ENCODE data around the gene PPIP5K2.
"Not testable (repeated sequence)": the region's sequence is repeated elsewhere in the genome, so short reads cannot be mapped to it uniquely, and the experiment has no call there.

The PPIP5K2 gene

GRCh38 chr5:103119765-103120606 is at the start of gene PPIP5K2, which contains the start of gene GIN1:
Gene PPIP5K2, plus strand, starts transcription at chr5:103120301. Its CDS starts 9,289 bp downstream, at chr5:103129590.
Gene GIN1, minus strand, starts transcription at chr5:103120138. Its CDS starts 11,431 bp downstream, at chr5:103108707.
- DNase-seq (ENCODE audit: low read depth in 2 of 2) = peak; percentile 88 to 92

GRCh38 chr5:103073500-103073899 is 46.6 kb upstream of the PPIP5K2 start:
- not testable (repeated sequence) for DNase-seq (ENCODE audit: low read depth in 2 of 2)

GRCh38 chr5:103075442-103075841 is 44.7 kb upstream of the PPIP5K2 start:
- DNase-seq (ENCODE audit: low read depth in 2 of 2) = no peak

GRCh38 chr5:103079796-103080195 is 40.3 kb upstream of the PPIP5K2 start:
- DNase-seq (ENCODE audit: low read depth in 2 of 2) = no peak

DNA sequence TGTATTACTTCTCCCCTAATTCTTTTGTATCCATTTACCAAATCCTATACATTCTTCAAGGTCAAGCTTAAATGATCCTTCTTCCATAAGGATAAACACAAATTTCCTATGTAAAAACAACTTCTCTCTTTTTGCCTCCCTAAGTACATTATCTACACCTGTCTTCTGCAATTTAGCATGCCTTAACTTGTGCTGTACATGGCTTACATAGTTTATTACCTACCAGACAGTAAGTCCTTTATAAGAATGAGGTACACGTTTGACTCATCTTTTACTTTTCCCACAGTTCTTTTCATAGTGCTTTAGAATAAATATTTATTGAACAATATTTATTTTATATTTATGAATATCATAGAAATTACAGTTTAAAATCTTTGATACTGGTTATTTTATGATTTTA is 33.6 kb upstream of the PPIP5K2 start:
- DNase-seq (ENCODE audit: low read depth in 2 of 2) = no peak

DNA sequence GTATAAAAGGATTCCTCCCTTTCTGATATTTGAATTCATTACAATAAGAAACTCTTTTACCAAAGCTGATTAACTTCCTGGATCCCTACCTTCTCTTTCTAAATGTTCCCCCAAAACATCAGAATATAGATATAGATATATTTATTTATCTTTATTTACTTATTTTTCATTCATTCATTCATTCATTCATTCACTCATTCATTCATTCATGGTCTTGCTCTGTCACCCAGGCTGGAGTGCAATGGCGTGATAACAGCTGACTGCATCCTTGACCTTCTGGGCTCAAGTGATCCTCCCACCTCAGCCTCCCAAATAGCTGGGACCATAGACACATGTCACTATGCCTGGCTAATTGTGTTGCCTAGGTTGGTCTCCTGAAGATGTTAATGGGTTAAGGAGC is 30.8 kb upstream of the PPIP5K2 start:
- DNase-seq (ENCODE audit: low read depth in 2 of 2) = no peak

GRCh38 chr5:103090791-103091190 is 29.3 kb upstream of the PPIP5K2 start:
- no peak for DNase-seq (ENCODE audit: low read depth in 2 of 2)

DNA sequence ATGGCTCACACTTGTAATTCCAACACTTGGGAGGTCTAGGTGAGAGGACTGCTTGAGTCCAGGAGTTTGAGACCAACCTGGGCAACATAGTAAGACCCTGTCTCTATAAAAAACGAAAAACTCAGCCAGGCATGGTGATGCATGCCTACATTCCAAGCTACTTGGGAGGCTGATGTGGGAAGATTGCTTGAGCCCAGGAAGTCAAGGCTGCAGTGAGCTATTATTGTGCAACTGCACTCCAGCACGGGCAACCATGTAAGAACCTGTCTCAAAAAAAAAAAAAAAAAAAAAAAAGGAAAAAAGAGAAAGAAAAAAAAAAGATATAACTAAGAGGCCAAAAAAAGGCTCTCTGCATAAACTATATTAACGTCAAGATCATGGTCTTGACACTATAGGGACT is 27.4 kb upstream of the PPIP5K2 start:
- DNase-seq (ENCODE audit: low read depth in 2 of 2) = no peak

DNA sequence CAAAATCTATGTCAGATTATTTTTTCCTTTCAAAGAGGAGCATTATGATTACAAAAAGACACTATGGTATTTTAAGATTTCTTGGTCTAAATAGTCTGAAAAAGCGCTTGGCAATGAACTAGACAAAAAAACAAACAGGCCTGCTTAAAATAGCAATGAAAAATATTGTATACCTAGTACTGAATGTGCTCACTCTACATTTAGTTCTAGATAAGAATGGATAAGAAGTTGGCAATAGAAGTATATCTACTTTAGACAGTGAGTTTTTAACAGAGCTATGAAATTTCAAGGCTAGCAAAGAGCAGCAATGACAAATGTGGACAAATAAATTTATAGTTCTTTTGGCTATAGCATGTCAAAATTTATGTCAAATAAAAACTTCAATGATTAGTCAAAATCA is 26.4 kb upstream of the PPIP5K2 start:
- DNase-seq (ENCODE audit: low read depth in 2 of 2) = no peak

GRCh38 chr5:103094737-103095136 is 25.4 kb upstream of the PPIP5K2 start:
- DNase-seq (ENCODE audit: low read depth in 2 of 2) = no peak

GRCh38 chr5:103098993-103099392 is 21.1 kb upstream of the PPIP5K2 start:
- DNase-seq (ENCODE audit: low read depth in 2 of 2) = no peak

GRCh38 chr5:103101079-103101750 is 18.9 kb upstream of the PPIP5K2 start:
- DNase-seq (ENCODE audit: low read depth in 2 of 2) = no peak

DNA sequence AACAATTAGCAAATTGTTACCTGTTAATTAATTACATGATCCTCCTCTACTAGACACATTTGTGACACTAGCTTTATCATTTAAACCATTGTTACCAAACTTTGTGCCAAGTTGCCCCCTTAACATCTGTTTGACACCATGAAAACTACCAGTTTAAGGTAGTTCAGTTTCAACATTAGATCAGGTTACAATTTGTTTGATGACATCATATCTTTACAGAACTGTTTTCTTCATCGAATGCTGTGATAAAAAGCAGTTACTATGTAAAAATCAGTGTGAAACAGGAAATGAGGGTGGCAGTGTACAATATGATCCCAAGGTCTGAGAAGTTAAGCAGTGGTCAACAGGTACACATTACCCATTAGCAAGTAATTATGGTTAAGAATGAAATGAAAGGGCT is 17.9 kb upstream of the PPIP5K2 start:
- no peak for DNase-seq (ENCODE audit: low read depth in 2 of 2)

GRCh38 chr5:103108086-103108485 is 12.0 kb upstream of the PPIP5K2 start:
- no peak for DNase-seq (ENCODE audit: low read depth in 2 of 2)

- no peak for DNase-seq (ENCODE audit: low read depth in 2 of 2)
These were observed 10.8 kb upstream of the PPIP5K2 start for GRCh38 chr5:103109277-103109676.

GRCh38 chr5:103110403-103110802 is 9.7 kb upstream of the PPIP5K2 start:
- no peak for DNase-seq (ENCODE audit: low read depth in 2 of 2)

DNA sequence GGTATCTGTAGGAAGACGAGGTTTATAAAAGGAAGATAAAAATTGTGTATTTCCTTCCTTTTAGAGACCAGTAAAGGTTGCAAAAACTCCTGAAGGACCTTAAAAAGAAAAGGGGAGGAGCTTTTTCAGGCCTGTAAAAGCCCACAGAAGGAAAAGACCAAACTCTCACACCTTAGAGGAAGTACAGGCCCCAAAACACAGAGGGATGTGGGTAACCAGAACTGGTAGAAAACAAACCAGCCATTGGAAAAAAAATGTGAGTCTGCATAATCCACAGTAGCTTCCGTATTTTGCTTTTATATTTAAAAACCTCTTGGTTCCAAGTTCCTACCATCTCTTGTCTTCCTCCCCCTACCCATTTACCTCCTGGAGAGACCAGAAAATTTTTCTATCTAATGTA is 8.6 kb upstream of the PPIP5K2 start:
- DNase-seq (ENCODE audit: low read depth in 2 of 2) = no peak

GRCh38 chr5:103112910-103113309 is 7.2 kb upstream of the PPIP5K2 start:
- DNase-seq (ENCODE audit: low read depth in 2 of 2) = no peak

DNA sequence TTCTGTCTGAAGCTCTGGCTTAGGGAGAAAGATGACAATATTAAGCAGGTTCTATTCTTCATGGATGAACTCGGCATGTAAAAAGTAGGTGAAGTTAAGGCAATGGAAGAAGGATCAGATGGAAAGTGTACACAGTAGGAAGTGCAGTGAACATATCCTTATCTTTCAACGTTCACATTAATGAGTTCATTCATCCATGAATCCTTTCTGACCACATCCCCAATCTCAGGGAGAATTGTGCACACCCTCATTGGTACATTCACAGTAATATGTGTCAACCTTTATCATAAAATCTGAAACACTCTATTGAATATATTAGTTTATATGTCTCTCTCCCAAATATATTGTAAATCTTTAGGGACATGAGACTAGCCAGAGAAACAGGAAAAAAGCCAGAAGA is 5.7 kb upstream of the PPIP5K2 start:
- no peak for DNase-seq (ENCODE audit: low read depth in 2 of 2)

DNA sequence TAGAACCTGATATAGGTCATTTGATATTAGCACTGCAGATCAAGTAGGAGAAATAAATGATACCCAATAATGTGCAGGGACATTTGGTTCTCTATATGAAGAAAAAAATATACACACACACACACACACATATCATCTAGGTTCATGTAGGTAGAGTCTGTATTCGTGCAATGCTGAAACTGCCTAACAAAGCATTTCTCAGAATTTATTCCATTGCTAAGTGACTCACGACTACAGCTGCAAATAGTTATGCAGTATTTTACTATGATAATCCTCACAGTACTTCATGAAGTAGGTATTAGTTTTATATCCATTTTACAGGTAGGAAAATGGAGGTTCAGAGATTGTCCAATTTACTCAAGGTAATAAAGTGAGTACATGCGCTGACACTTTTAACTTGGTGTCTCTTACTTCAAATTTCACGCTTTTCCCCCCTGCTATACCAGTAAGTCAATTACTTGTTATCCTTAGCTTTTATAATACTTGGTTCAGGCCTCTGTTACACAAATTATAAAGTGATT is 2.6 kb upstream of the PPIP5K2 start:
- DNase-seq (ENCODE audit: low read depth in 2 of 2) = no peak

DNA sequence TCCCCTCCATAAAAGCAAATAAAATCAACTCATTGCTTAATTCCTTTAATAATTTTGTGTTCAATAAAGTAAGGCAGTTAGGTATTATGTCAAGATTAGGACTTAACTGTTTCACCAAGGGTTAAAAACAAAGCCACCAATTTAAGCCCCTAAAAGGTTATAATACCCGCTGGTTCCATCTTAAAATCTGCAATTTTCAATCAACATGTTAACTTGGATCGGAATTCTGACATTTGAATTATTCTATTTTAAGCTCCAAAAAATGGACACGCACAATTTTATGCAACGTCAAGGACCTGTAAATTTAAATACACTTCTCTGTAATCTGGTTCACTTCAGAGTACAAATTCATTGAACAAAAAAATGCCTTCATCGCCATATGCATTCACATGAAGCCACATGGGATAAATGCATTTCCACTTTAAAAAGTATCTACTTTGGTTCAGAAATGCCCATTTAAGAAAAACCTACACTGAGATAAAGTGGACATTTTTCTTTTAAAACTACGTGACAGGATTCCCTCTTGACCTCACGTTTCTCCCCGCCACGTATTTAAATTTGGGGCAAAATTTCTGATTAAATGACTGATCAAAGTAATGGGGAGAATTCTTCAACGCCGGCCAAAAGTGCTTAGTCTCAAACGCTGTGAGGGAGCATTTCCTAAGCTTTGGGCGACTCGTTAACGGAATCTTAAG is 884 bp upstream of the PPIP5K2 start:
- no peak for DNase-seq (ENCODE audit: low read depth in 2 of 2)

DNA sequence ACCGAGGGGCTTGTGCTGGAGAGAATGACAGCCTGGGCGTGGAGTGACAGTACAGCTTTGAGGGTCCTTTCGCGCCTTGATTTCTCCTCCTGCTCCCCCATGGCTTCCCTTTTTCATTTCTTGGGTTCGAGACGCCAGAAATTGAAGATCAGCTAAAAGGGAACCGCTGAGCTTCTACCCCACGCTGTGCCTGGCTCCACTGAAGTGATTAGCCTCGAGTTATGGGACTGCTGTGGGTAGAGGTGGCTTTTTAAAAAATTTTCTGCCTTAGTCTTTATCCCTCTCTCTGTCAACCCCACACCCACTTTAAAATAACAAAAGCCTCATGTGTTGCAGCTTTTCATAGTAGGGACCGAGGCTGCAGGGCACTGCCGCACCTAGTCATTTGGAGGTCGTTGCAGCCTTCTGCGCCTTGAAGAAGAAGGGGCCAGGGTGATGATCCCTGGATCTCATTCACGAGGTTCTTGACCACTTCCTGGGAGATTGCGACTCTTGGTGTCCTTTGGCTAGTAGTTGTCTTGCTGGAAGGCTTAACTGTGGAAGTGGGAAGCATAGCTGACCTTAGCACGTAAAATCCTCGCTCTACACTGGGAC is 603 bp downstream of the PPIP5K2 start:
- DNase-seq (ENCODE audit: low read depth in 2 of 2) = no peak

All from stimulated activated CD8-positive, alpha-beta memory T cell treated with anti-CD3 and anti-CD28 coated beads, Interleukin-2, amount 100 ng/mL, for 48 hours (primary cell).